Esophagus mucosa (tissue), 1 donor: ENCODE data around the gene IFNE. TPM values are rescaled to one million over a fixed set of nuclear protein-coding genes. Genes with fewer than 3 reads are reported as not detected.

Experiments used
- total RNA-seq: library from RNA; stranded (reverse); gene quantifications from one replicate; pipeline ENCODE4 v1.2.4, GENCODE V29; 2023
- donor health status: DM: yes; HTN: yes; CAD: no.

The IFNE gene
- total RNA-seq, 1 donor from 2014 or later, result 5.6 TPM

Other genes starting within 250 kb of the IFNE start
- not detected for gene IFNA14, start 242.3 kb downstream of the IFNE start, total RNA-seq
- not detected for gene IFNA5, start 177.0 kb downstream of the IFNE start, total RNA-seq
- 10.1 TPM for gene KLHL9, start 146.9 kb downstream of the IFNE start, total RNA-seq
- gene IFNA6, start 131.4 kb downstream of the IFNE start, total RNA-seq, result not detected
- not detected for gene IFNA13, start 114.3 kb downstream of the IFNE start, total RNA-seq
- not detected for gene IFNA2, start 96.9 kb downstream of the IFNE start, total RNA-seq
- not detected for gene IFNA8, start 73.2 kb downstream of the IFNE start, total RNA-seq
- not detected for gene IFNA1, start 41.9 kb downstream of the IFNE start, total RNA-seq